Testis (tissue), 2 donors: ENCODE data around the gene SLFN13.

Source experiments
- CTCF ChIP-seq, 3 experiments: fragments of 450-650 bp in 2 of 3; fragments of 200-600 bp in 1 of 3; sonication (generic) in 1 of 3; IDR thresholded peaks; one replicate each; pipeline ENCODE4 v1.5.1; 2016 to 2019; ENCODE audit warnings: antibody characterized with exemption in 3 of 3, mild to moderate bottlenecking in 2 of 3, moderate library complexity in 1 of 3
- POLR2A ChIP-seq: fragments of 450-650 bp; IDR thresholded peaks from one replicate; pipeline ENCODE4 v1.6.1; 2017; ENCODE audit warnings: antibody characterized with exemption, mild to moderate bottlenecking, moderate library complexity

- TF ChIP-seq CTCF (IDR thresholded peaks at IDR 0.05) = no peak
- no peak for TF ChIP-seq POLR2A
These were observed 42.0 kb downstream of the SLFN13 start for GRCh38 chr17:35406568-35406967.
